A549 treated with dexamethasone at 1 μM for 4 hours (cell line): ENCODE data around the gene ZZZ3. TPM values are rescaled to one million over a fixed set of nuclear protein-coding genes. Genes with fewer than 3 reads are reported as not detected.

Source experiments
- total RNA-seq: library from RNA; stranded (reverse); fragments of 200-300 nt; extraction: Qiagen RNA extraction; gene quantifications from 5 replicates; pipeline ENCODE4 v1.2.3, GENCODE V29; 2022

The ZZZ3 gene
- 15.8 to 21.8 TPM (median 16.2 TPM) in 5 replicates for total RNA-seq

GRCh38 chr1:77682460-77683159 is at the start of gene ZZZ3:
TSS of gene ZZZ3 (minus strand) at chr1:77682658. CDS start at chr1:77633354, 49,304 bp downstream.

Other genes with a start within 250 kb of the ZZZ3 start
- gene USP33, start 77.2 kb upstream of the ZZZ3 start, total RNA-seq = 15.1 to 22.0 TPM (median 18.6 TPM) in 5 replicates
- gene MIGA1, start 97.0 kb upstream of the ZZZ3 start, total RNA-seq = 4.7 to 8.7 TPM (median 7.5 TPM) in 5 replicates
- 7.1 to 11.9 TPM (median 9.8 TPM) in 5 replicates for gene NEXN, start 206.0 kb upstream of the ZZZ3 start, total RNA-seq